Activated T-cell treated with anti-CD3 and anti-CD28 coated beads, Interleukin-2, amount 50 U/mL, for 72 hours (primary cell): ENCODE results near the gene PAK4. TPM values are rescaled to one million over a fixed set of nuclear protein-coding genes. Genes with fewer than 3 reads are reported as not detected.
A peak's percentile ranks its signal among the peaks of the same experiment; 100 is the strongest.

Source experiments
- ATAC-seq, 2 donors: fragments of 150-1000 bp; cut with Tn5 transposase; replicated peaks in 1 of 2; 2 replicates each; pipeline ENCODE4 v1.10.0; 2021; ENCODE audit warnings: moderate library complexity in 2 of 2, mild to moderate bottlenecking in 1 of 2
- DNase-seq, 2 donors: peaks; one replicate each; pipeline ENCODE4 v3.0.0; 2021 to 2022; ENCODE audit warnings: mixed read lengths in 1 of 2
- H3K27ac Mint-ChIP-seq: one replicate; pipeline ENCODE4 v1.8.0; 2022; ENCODE audit warnings: mild to moderate bottlenecking, moderate library complexity, mixed read lengths
- H3K27me3 Mint-ChIP-seq: one replicate; pipeline ENCODE4 v1.8.0; 2022; ENCODE audit warnings: low read depth, mixed read lengths
- H3K36me3 Mint-ChIP-seq, 2 donors: one replicate each; pipeline ENCODE4 v1.8.0; 2022; ENCODE audit warnings: mixed read lengths in 2 of 2, mild to moderate bottlenecking in 1 of 2; ENCODE audit not compliant: insufficient read depth in 2 of 2
- H3K4me1 Mint-ChIP-seq: one replicate; pipeline ENCODE4 v1.8.0; 2022; ENCODE audit warnings: low read depth, mixed read lengths
- H3K4me3 Mint-ChIP-seq, 2 donors: one replicate each; pipeline ENCODE4 v1.8.0; 2022; ENCODE audit warnings: mild to moderate bottlenecking in 2 of 2, mixed read lengths in 2 of 2, moderate library complexity in 2 of 2
- H3K9me3 Mint-ChIP-seq, 2 donors: one replicate each; pipeline ENCODE4 v1.8.0; 2022; ENCODE audit warnings: mixed read lengths in 2 of 2
- total RNA-seq, 2 donors: library from RNA; stranded (reverse); gene quantifications; one replicate each; pipeline ENCODE4 v1.2.3, GENCODE V29; 2022

The PAK4 gene
- total RNA-seq, 2 donors from 2014 or later, result 12.9 to 17.0 TPM

DNA sequence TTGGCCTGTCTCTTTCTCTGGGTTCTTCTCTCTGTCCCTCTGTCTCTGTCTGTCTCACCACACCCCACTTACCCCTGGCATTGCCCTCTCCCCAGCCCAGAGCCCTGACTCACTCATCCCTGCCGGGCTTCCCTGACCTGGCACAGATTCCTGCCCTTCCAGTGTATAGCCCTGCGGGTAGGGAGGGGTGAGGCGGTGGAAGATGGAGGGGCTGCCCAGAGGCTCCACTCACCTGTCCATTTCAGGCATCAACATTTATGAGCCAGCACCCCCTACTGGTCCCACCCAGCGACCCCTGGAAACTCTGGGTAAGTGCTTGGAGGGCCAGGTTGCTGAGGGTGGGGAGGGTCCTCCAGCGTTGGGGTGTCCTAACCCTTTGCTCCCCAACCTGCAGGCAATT lies 72.2 kb downstream of the PAK4 start:
- H3K9me3 Mint-ChIP-seq, result no peaks in the 10 kb centered on the region
- ATAC-seq, result no peak

DNA sequence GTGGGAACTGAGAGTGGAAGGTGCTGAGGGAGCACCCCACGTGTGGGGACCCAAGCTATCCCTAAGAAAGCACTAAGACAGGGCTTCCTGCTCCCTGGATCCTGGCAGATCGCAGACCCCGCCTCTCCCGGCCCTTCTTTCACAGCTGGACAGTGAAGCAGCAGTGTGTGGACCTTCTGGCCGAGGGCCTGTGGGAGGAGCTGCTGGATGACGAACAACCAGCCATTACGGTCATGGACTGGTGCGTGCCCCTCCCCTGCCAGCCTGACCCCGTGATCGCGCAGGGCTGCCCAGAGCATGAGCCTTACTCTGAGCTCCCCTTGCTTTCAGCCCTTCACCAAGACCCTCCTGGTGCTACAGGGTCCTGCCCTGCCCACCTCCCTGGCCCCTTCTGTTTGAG lies 73.4 kb downstream of the PAK4 start:
- Mint-ChIP-seq H3K27me3 (peaks cover 91% of the 10 kb centered on the region), H3K36me3 (peaks cover 0 to 2% of the 10 kb centered on the region in 2 donors), H3K27ac (no peak overlapping the region), H3K4me3 (no peak overlapping the region), H3K9me3 (no peaks in the 10 kb centered on the region), H3K4me1 (peaks cover 25% of the 10 kb centered on the region)
- DNase-seq (no peak), ATAC-seq (no peak)

More for the DNA sequence above, 72.2 kb downstream of the PAK4 start:
- Mint-ChIP-seq H3K27me3 (peaks cover 86% of the 10 kb centered on the region), H3K27ac (no peak overlapping the region), H3K4me3 (peak overlapping the region; percentile 58 to 66), H3K36me3 (peaks cover 0 to 2% of the 10 kb centered on the region in 2 donors), H3K4me1 (peaks cover 25% of the 10 kb centered on the region)
- no peak for DNase-seq

DNA sequence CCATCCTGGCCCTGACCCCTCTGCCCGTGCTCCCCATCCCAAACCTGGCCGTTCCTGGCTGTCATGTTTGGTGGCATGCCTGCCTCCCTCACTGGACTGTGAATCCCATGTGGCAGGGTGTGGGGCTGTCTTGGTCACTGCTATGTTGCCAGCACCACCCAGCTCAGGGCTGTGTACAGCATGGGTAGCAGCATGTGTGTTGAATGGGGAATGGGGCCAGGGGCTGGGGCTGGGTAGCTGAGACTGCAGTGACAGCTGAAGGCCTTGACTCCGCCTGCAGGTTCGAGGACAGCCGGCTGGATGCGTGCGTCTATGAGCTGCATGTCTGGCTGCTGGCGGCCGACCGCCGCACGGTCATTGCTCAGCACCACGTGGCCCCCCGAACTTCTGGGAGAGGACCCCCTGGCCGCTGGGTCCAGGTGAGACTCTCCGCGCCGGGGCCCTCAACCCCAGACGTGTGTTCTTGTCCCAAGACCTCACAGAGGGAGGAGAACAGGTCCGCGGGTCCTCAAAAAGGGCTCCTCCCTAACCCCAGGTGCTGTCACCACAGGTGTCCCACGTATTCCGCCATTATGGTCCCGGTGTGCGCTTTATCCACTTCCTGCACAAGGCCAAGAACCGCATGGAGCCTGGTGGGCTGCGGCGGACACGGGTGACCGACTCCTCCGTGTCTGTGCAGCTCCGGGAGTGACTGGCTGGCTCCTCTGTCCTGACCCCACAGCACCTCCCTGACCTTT lies 74.6 kb downstream of the PAK4 start:
- peaks cover 22% of the 10 kb centered on the region for H3K4me1 Mint-ChIP-seq
- DNase-seq (no peak), ATAC-seq (no peak)
- no peaks in the 10 kb centered on the region for H3K9me3 Mint-ChIP-seq
- peaks cover 0 to 2% of the 10 kb centered on the region in 2 donors for H3K36me3 Mint-ChIP-seq
- H3K4me3 Mint-ChIP-seq, result no peak overlapping the region
- H3K27me3 Mint-ChIP-seq, result peaks cover 90% of the 10 kb centered on the region
- no peak overlapping the region for H3K27ac Mint-ChIP-seq

DNA sequence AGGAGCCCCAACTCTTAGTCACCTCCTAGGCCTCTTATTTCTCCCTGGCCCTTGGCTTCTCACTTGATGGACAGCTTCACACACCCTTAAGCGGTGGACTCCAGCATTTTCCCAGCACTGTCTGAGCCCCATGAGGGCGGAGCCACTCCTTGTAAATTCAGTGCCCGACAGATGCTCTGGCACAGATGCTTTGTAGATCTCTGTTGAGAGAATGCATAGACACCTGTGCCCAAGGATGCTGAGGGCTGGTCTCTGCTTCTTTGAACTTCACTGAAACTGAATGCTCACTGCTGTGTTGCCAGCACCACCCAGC lies 75.2 kb downstream of the PAK4 start:
- Mint-ChIP-seq H3K4me3 (no peak overlapping the region), H3K4me1 (peaks cover 16% of the 10 kb centered on the region), H3K27me3 (peaks cover 85% of the 10 kb centered on the region), H3K36me3 (peaks cover 0 to 2% of the 10 kb centered on the region in 2 donors), H3K27ac (no peak overlapping the region), H3K9me3 (no peaks in the 10 kb centered on the region)
- DNase-seq (no peak), ATAC-seq (no peak)

DNA sequence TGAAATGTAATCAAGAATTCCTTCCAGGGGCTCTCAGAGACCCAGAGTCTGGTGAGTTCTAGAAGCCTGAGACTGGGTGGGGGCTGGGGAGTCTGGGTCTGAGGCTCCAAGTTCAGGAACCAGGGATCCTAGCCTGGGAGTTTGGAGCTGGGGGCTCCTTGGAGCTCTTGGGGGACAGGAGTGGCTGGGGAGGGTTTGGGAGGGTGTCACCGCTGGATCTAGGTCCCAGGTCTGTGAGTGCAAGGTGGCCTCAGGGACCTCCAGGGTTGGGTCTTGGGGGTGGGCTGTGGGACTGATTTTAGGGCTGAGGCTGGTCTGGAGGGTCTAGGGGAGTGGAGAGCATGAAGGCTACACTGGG lies 77.4 kb downstream of the PAK4 start:
- Mint-ChIP-seq H3K27me3 (peaks cover 64% of the 10 kb centered on the region), H3K36me3 (no peaks in the 10 kb centered on the region), H3K27ac (no peak overlapping the region), H3K4me1 (no peaks in the 10 kb centered on the region), H3K4me3 (no peak overlapping the region), H3K9me3 (no peaks in the 10 kb centered on the region)
- ATAC-seq (no peak), DNase-seq (no peak)

DNA sequence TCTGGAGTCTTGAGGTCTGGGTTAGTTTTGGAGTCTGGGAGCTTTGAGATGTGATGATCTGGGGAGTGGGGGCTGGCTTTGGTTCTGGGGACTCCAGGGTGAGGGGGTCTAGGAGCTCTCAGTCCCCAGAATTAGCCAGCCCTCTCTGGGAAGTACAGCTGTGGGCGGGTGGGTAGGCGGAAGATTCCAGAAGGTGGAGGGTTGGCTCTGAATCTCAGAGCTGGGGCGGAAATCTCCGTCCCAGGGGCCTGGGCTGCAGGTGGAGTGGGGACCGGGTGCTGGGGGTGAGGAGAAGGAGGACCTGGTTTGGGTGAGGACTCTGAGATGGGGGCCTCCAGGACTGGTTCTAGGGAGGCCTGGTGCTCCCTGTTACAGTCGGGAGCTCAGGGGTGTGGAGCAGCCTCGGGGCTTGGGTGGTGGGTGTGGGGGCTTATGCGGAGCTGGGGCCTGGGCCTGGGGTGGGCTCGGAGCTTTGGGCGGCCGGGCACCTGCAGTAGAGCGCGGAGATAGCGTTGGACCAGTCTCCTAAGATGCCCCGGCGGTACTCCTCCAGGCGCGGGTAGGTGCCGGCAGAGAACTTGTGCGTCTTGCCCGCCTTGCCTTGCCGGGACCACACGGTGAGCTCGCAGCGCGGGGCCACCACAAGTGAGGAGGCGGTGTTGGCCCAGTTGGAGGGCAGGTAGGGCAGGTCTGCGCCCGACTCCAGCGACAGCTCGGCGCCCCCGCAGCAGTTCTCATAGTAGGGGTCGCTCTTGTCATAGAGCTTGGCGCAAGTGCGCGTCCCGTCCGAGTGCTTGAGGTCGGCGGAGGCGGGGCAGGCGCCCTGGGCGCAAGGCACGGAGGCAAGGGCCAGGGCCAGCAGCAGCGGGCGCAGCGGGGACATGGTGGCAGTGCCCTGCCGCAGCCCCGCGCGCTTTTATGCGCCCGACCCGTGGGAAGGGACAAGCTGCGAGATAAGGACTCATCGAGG lies 78.1 kb downstream of the PAK4 start, which contains the start of gene SYCN:
Gene SYCN (minus strand): TSS at position 892 of the 970 bp plus-strand sequence. CDS start 9 bp downstream, at position 883.
- peaks cover 57% of the 10 kb centered on the region for H3K27me3 Mint-ChIP-seq
- no peak for ATAC-seq
- no peak for DNase-seq
- H3K36me3 Mint-ChIP-seq, result no peaks in the 10 kb centered on the region
- H3K9me3 Mint-ChIP-seq, result no peaks in the 10 kb centered on the region
- H3K4me1 Mint-ChIP-seq, result no peaks in the 10 kb centered on the region
- no peak within 1 kb of the TSS for H3K4me3 Mint-ChIP-seq
- no peak within 1 kb of the TSS for H3K27ac Mint-ChIP-seq

DNA sequence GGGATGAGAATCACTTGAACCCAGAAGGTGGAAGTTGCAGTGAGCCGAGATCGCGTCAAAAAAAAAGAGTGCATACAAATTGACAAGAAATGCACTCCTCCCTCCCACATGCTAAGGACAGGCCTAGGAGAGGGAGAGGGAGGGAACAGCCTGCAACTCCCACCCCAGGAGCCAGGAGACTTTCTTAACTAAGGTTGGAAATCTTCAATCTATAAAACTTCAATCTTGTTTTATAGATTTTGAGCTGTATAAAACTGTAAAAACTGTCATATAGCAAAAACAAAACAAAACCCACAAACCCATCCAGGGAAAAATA lies 79.8 kb downstream of the PAK4 start:
- DNase-seq (no peak), ATAC-seq (no peak)
- H3K4me3 Mint-ChIP-seq, result no peak overlapping the region
- no peaks in the 10 kb centered on the region for H3K4me1 Mint-ChIP-seq
- H3K9me3 Mint-ChIP-seq, result no peaks in the 10 kb centered on the region
- peaks cover 41% of the 10 kb centered on the region for H3K27me3 Mint-ChIP-seq
- no peaks in the 10 kb centered on the region for H3K36me3 Mint-ChIP-seq
- H3K27ac Mint-ChIP-seq, result no peak overlapping the region

DNA sequence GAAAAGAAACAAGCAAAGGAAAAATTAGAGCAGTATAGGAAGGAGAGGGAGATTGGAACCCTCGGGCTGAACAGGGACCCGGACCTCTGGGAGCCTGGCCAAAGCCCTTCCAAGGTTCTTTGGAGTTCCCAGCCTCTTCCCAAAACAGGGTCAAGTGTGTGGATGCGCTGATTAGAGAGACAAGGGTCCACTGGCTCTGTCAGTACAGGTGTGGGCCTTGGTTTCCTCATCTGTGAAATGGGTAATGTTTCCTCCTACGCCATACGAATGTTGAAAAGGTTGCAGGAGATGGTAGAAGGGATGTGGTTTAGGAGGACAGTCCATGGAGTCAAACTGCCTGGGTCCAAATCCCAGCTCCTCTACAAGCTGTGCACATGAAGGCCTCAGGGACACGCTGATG lies 80.5 kb downstream of the PAK4 start:
- Mint-ChIP-seq H3K36me3 (no peaks in the 10 kb centered on the region), H3K9me3 (no peaks in the 10 kb centered on the region), H3K27me3 (peaks cover 34% of the 10 kb centered on the region), H3K27ac (no peak overlapping the region), H3K4me1 (no peaks in the 10 kb centered on the region), H3K4me3 (no peak overlapping the region)
- ATAC-seq, result no peak
- no peak for DNase-seq

DNA sequence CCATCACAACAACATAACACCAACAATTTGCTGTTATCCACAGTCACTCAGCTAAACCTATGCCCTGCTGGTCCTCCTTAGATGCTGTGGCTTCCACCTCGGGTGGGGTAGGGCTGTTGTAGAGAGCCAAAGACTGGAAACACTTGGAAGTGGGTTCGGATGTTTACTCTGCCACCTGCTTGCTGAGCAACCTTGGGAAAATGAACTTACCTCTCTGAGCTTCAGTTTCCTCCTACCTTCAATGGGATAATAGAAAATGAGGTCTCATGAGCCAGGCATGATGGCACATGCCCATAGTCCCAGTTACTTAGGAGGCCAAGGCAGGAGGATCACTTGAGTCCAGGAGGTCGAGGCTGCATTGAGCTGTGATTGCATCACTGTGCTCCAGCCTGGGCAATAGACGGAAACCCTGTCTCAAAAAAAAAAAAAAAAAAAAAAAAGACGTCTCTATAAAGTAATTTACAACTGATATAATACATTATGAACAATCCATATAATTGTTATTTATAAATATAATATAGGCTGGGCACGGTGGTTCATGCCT lies 81.8 kb downstream of the PAK4 start:
- no peaks in the 10 kb centered on the region for H3K4me1 Mint-ChIP-seq
- DNase-seq (no peak), ATAC-seq (no peak)
- peaks cover 22% of the 10 kb centered on the region for H3K27me3 Mint-ChIP-seq
- H3K4me3 Mint-ChIP-seq, result no peak overlapping the region
- H3K9me3 Mint-ChIP-seq, result no peaks in the 10 kb centered on the region
- H3K36me3 Mint-ChIP-seq, result no peaks in the 10 kb centered on the region
- H3K27ac Mint-ChIP-seq, result no peak overlapping the region

DNA sequence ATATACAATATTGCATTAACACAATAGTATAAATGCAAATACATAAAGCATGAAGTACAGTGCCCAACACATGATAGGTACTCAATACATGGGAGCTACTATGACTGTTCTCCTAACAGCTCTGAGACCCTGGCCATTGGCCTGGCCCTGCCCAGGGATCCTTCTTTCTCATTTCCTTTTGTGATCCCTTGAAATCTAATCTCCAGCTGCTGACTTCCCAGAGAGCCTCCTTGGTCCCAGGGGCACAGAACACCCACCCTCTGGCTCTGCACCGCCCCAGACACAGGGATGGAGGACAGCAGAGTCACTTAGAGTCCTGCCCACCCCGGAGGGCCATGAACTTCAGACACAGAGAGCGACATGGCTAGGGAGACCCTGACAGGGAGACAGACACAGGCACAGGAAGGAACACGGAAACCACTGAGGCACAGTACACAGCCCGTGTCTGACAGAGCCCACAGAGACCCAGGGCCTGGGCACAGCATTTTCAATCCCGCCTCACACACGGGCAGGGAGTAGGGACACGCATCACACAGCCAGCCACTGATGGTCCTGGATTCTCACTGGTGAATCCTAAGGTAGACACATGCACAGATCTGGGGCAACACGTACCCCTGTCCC lies 82.7 kb downstream of the PAK4 start:
- DNase-seq (no peak), ATAC-seq (no peak)
- Mint-ChIP-seq H3K36me3 (no peaks in the 10 kb centered on the region), H3K4me3 (no peak overlapping the region), H3K4me1 (no peaks in the 10 kb centered on the region), H3K9me3 (no peaks in the 10 kb centered on the region), H3K27ac (no peak overlapping the region), H3K27me3 (peaks cover 13% of the 10 kb centered on the region)

DNA sequence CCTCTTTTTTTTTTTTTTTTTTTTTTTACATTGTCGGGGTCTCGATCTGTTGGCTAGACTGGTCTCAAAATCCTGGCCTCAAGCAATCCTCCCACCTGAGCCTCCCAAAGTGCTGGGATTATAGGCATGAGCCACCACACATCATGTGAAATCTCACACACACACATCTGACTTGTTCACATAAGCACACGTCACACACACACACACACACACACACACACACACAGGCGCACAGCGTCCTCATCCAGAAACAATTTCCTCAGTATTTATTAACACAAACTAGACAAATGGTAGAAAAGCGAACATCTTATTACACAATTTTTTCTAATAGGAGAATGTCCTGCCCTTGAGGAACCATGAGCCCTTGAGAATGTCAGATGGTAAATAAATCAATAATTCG lies 83.6 kb downstream of the PAK4 start:
- no peaks in the 10 kb centered on the region for H3K4me1 Mint-ChIP-seq
- peaks cover 5% of the 10 kb centered on the region for H3K27me3 Mint-ChIP-seq
- no peaks in the 10 kb centered on the region for H3K9me3 Mint-ChIP-seq
- H3K4me3 Mint-ChIP-seq, result no peak overlapping the region
- DNase-seq, result no peak
- ATAC-seq, result no peak
- no peaks in the 10 kb centered on the region for H3K36me3 Mint-ChIP-seq
- no peak overlapping the region for H3K27ac Mint-ChIP-seq

DNA sequence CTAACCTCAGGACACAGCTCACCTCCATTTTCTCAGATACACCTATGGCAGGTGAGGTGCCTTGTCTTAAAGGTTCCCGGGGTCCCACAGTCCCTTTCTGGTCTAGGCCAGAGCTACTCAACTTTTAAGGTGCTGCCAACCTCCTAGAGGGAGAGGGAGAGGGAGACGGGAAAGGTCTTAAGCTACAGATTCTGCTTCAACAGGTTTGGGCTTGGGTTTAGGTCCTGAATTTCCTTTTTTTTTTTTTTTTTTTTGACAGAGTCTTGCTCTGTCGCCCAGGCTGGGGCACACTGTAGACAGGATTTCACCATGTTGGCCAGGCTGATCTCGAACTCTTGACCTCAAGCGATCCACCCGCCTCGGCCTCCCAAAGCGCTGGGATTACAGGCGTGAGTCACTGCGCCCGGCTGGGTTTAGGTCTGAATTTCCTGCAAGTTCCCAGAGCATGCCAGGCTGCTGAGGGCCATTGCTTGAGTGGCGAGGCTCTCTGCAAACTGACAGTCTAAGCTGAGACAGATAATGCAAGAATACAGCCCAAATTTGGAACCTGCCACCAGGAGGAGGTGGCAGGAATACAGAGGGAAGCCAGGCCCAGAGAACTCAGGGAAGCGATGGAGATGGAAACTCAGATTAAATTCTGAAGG lies 86.3 kb downstream of the PAK4 start:
- H3K9me3 Mint-ChIP-seq, result no peaks in the 10 kb centered on the region
- no peak overlapping the region for H3K4me3 Mint-ChIP-seq
- H3K27ac Mint-ChIP-seq, result no peak overlapping the region
- no peaks in the 10 kb centered on the region for H3K4me1 Mint-ChIP-seq
- H3K27me3 Mint-ChIP-seq, result peaks cover under 1% of the 10 kb centered on the region
- DNase-seq (no peak), ATAC-seq (peak in 1 of 2 donors; percentile 9)
- H3K36me3 Mint-ChIP-seq, result no peaks in the 10 kb centered on the region

DNA sequence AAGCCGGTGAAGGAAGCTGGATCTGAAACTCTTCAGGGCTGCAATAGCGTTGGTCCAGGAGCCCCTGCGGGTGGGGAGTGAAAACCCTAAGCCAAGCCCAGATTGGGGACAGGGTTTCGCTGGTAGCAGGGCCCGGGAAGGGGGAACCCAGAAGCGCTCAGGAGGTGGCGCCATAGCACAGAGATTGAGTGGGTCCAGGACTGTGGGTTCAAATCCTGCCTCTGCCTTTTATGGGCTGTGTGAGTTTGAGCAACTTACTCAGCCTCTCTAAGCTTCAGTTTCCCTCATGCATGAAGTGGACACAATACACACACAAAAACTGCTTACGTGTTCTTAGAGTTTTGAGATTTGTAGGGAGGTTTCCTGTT lies 86.8 kb downstream of the PAK4 start:
- Mint-ChIP-seq H3K36me3 (no peaks in the 10 kb centered on the region), H3K4me1 (no peaks in the 10 kb centered on the region), H3K27me3 (peaks cover 5% of the 10 kb centered on the region), H3K27ac (no peak overlapping the region), H3K9me3 (no peaks in the 10 kb centered on the region), H3K4me3 (no peak overlapping the region)
- ATAC-seq (peak; percentile 89 to 91), DNase-seq (peak; percentile 66 to 73)
